Stomach smooth muscle (tissue), 2 donors: ENCODE results near the gene EGR1.

Experiments
- H3K27ac ChIP-seq: one replicate; pipeline ENCODE4 v1.7.0; 2013; ENCODE audit warnings: mild to moderate bottlenecking, low read length, inconsistent platforms
- H3K27me3 ChIP-seq, 2 donors: one replicate each; pipeline ENCODE4 v1.7.0; 2013; ENCODE audit warnings: low read length in 2 of 2; ENCODE audit not compliant: insufficient read depth in 2 of 2, control insufficient read depth in 1 of 2
- H3K36me3 ChIP-seq, 2 donors: one replicate each; pipeline ENCODE4 v1.7.0; 2013; ENCODE audit warnings: low read length in 2 of 2; ENCODE audit not compliant: control insufficient read depth in 2 of 2, insufficient read depth in 2 of 2
- H3K4me1 ChIP-seq: one replicate; pipeline ENCODE4 v1.7.0; 2013; ENCODE audit warnings: low read length; ENCODE audit not compliant: control insufficient read depth, insufficient read depth
- H3K4me3 ChIP-seq, 2 donors: one replicate each; pipeline ENCODE4 v1.7.0; 2013; ENCODE audit warnings: low read length in 2 of 2
- H3K9ac ChIP-seq, 2 donors: one replicate each; pipeline ENCODE4 v1.7.0; 2013; ENCODE audit warnings: low read length in 2 of 2, mild to moderate bottlenecking in 1 of 2
- H3K9me3 ChIP-seq, 2 donors: one replicate each; pipeline ENCODE4 v1.7.0; 2013; ENCODE audit warnings: low read length in 2 of 2; ENCODE audit not compliant: control insufficient read depth in 2 of 2
- donor health status: healthy.
- donor health status: Pancreatic carcinoma.

EGR1 gene

GRCh38 chr5:138464388-138465260, 655 bp upstream of the EGR1 start:
- Histone ChIP-seq H3K4me1 (peaks cover 38% of the 10 kb centered on the region), H3K4me3 (peak overlapping the region; percentile 91 to 98), H3K36me3 (peaks cover 0 to 14% of the 10 kb centered on the region in 2 donors), H3K9me3 (no peaks in the 10 kb centered on the region), H3K9ac (peak overlapping the region; percentile 98 to 99), H3K27ac (peak overlapping the region; percentile 99), H3K27me3 (no peaks in the 10 kb centered on the region)

- no peaks in the 10 kb centered on the region for H3K27me3 ChIP-seq
- H3K9ac ChIP-seq, result peak overlapping the region; percentile 67 to 82
- H3K4me3 ChIP-seq, result peak overlapping the region; percentile 91 to 93
- H3K27ac ChIP-seq, result no peak overlapping the region
- peaks cover 38% of the 10 kb centered on the region for H3K4me1 ChIP-seq
- H3K9me3 ChIP-seq, result no peaks in the 10 kb centered on the region
- peaks cover 0 to 14% of the 10 kb centered on the region in 2 donors for H3K36me3 ChIP-seq
These were observed 1.0 kb downstream of the EGR1 start for GRCh38 chr5:138466125-138466899.

- Histone ChIP-seq H3K9ac (peak overlapping the region; percentile 67 to 82), H3K36me3 (peaks cover 0 to 14% of the 10 kb centered on the region in 2 donors), H3K4me1 (peaks cover 35% of the 10 kb centered on the region), H3K27me3 (no peaks in the 10 kb centered on the region), H3K4me3 (peak overlapping the region; percentile 91 to 93), H3K9me3 (no peaks in the 10 kb centered on the region), H3K27ac (peak overlapping the region; percentile 24)
These were observed 1.8 kb downstream of the EGR1 start for GRCh38 chr5:138466900-138467710.

- H3K27ac ChIP-seq, result peak overlapping the region; percentile 24
- H3K9ac ChIP-seq, result peak overlapping the region; percentile 25 to 55
- peak overlapping the region; percentile 41 to 91 for H3K4me3 ChIP-seq
- no peaks in the 10 kb centered on the region for H3K9me3 ChIP-seq
- H3K27me3 ChIP-seq, result no peaks in the 10 kb centered on the region
- H3K4me1 ChIP-seq, result peaks cover 35% of the 10 kb centered on the region
- peaks cover 0 to 14% of the 10 kb centered on the region in 2 donors for H3K36me3 ChIP-seq
These were observed 2.4 kb downstream of the EGR1 start for GRCh38 chr5:138467711-138468132.

- H3K9ac ChIP-seq, result peak overlapping the region; percentile 25 to 55
- no peaks in the 10 kb centered on the region for H3K27me3 ChIP-seq
- H3K36me3 ChIP-seq, result peaks cover 0 to 14% of the 10 kb centered on the region in 2 donors
- H3K27ac ChIP-seq, result peak overlapping the region; percentile 24
- H3K9me3 ChIP-seq, result no peaks in the 10 kb centered on the region
- peaks cover 33% of the 10 kb centered on the region for H3K4me1 ChIP-seq
- H3K4me3 ChIP-seq, result peak overlapping the region; percentile 41 to 91
These were observed 3.1 kb downstream of the EGR1 start for GRCh38 chr5:138468133-138468965.

GRCh38 chr5:138468966-138469539, 3.8 kb downstream of the EGR1 start:
- no peaks in the 10 kb centered on the region for H3K9me3 ChIP-seq
- H3K4me3 ChIP-seq, result peak overlapping the region in 1 of 2 donors; percentile 3

GRCh38 chr5:138469540-138470321, 4.5 kb downstream of the EGR1 start:
- H3K27me3 ChIP-seq, result no peaks in the 10 kb centered on the region
- H3K4me3 ChIP-seq, result peak overlapping the region in 1 of 2 donors; percentile 8
- peaks cover 23% of the 10 kb centered on the region for H3K4me1 ChIP-seq
- H3K9ac ChIP-seq, result no peak overlapping the region
- peaks cover 0 to 14% of the 10 kb centered on the region in 2 donors for H3K36me3 ChIP-seq
- no peaks in the 10 kb centered on the region for H3K9me3 ChIP-seq
- peak overlapping the region; percentile 11 for H3K27ac ChIP-seq

More at GRCh38 chr5:138468966-138469539, 3.8 kb downstream of the EGR1 start:
- Histone ChIP-seq H3K4me1 (peaks cover 28% of the 10 kb centered on the region), H3K9ac (no peak overlapping the region), H3K36me3 (peaks cover 0 to 14% of the 10 kb centered on the region in 2 donors), H3K27ac (no peak overlapping the region), H3K27me3 (no peaks in the 10 kb centered on the region)

- Histone ChIP-seq H3K27me3 (no peaks in the 10 kb centered on the region), H3K4me1 (peaks cover 23% of the 10 kb centered on the region), H3K9ac (no peak overlapping the region), H3K4me3 (no peak overlapping the region), H3K9me3 (no peaks in the 10 kb centered on the region), H3K36me3 (peaks cover 0 to 14% of the 10 kb centered on the region in 2 donors), H3K27ac (peak overlapping the region; percentile 11)
These were observed 5.2 kb downstream of the EGR1 start for GRCh38 chr5:138470322-138471051.
